Body of pancreas (tissue), 4 donors: ENCODE data around the gene PCSK5. TPM values are rescaled to one million over a fixed set of nuclear protein-coding genes. Genes with fewer than 3 reads are reported as not detected.

Source experiments
- ATAC-seq: fragments of 150-250 bp; one replicate; pipeline ENCODE4 v1.9.1; 2016
- DNase-seq, 4 donors: peaks; one replicate each; pipeline ENCODE4 v3.0.0-alpha.2; 2019
- H3K27ac ChIP-seq, 4 donors: fragments of 200-600 bp; sonication (generic); 1 replicate in 3 of 4; 2 replicates in 1 of 4; pipeline versions ENCODE4 v1.5.1 to v1.6.1; 2016 to 2019; ENCODE audit warnings: mild to moderate bottlenecking in 1 of 4, mixed read lengths in 1 of 4, moderate library complexity in 1 of 4
- H3K27me3 ChIP-seq, 2 donors: fragments of 200-600 bp; sonication (generic); one replicate each; pipeline ENCODE4 v1.6.0; 2016; ENCODE audit warnings: mild to moderate bottlenecking in 1 of 2
- H3K36me3 ChIP-seq, 2 donors: fragments of 200-600 bp; sonication (generic); replicated peaks in 1 of 2; 2 replicates each; pipeline ENCODE4 v1.5.1; 2016; ENCODE audit warnings: low read depth in 2 of 2; ENCODE audit not compliant: insufficient read depth in 1 of 2
- H3K4me1 ChIP-seq: fragments of 200-600 bp; sonication (generic); one replicate; pipeline ENCODE4 v1.6.0; 2016
- H3K4me3 ChIP-seq, 2 donors: fragments of 200-600 bp; sonication (generic); 1 replicate in 1 of 2; 2 replicates in 1 of 2; pipeline ENCODE4 v1.5.1; 2016 to 2019
- H3K9me3 ChIP-seq, 3 donors: fragments of 200-600 bp; sonication (generic); 1 replicate in 2 of 3; 2 replicates in 1 of 3; pipeline ENCODE4 v1.5.1; 2016
- CTCF ChIP-seq, 7 experiments: fragments of 450-650 bp in 4 of 7; fragments of 200-600 bp in 3 of 7; sonication (generic) in 3 of 7; IDR thresholded peaks; one replicate each; pipeline ENCODE4 v1.5.1; 2016 to 2019; ENCODE audit warnings: antibody characterized with exemption in 7 of 7
- POLR2A ChIP-seq, 3 donors: fragments of 450-650 bp; IDR thresholded peaks; one replicate each; pipeline ENCODE4 v1.6.1; 2016; ENCODE audit warnings: antibody characterized with exemption in 3 of 3, mild to moderate bottlenecking in 2 of 3
- WGBS, 2 donors: methylation state at CpG; one replicate each; pipeline ENCODE4 v1.1.5; 2017; 5-methylcytosine and 5-hydroxymethylcytosine counted together
- intact Hi-C: fragments of 100-400 bp; cut with DNase I; formaldehyde crosslinking; loops from one replicate; pipeline ENCODE4 v1.15.1; 2023
- total RNA-seq, 2 donors: library from RNA; depleted of rRNA; stranded (reverse); fragments of >200 nt; gene quantifications; one replicate each; pipeline ENCODE4 v1.1.0, GENCODE V29; 2016

Gene PCSK5
- total RNA-seq, 2 donors from 2014 or later: 11.2 to 12.2 TPM

- Histone ChIP-seq H3K9me3 (no peaks in the 10 kb centered on the region), H3K27me3 (no peaks in the 10 kb centered on the region), H3K27ac (no peak overlapping the region), H3K36me3 (no peaks in the 10 kb centered on the region), H3K4me3 (no peak overlapping the region), H3K4me1 (peaks cover 5% of the 10 kb centered on the region)
- DNase-seq (no peak), ATAC-seq (no peak)
- intact Hi-C loops: no loop called here
- WGBS, 2 donors: 91 to 92% methylated on average over 1 to 2 of the region's 2 CpGs
- no peak for TF ChIP-seq CTCF (IDR thresholded peaks at IDR 0.05)
- TF ChIP-seq POLR2A (IDR thresholded peaks at IDR 0.05): no peak
Measured at GRCh38 chr9:76227156-76227555, 336.7 kb downstream of the PCSK5 start.

GRCh38 chr9:76231001-76231400 lies 340.5 kb downstream of the PCSK5 start:
- H3K27me3 ChIP-seq: no peaks in the 10 kb centered on the region
- no peaks in the 10 kb centered on the region for H3K36me3 ChIP-seq
- no peaks in the 10 kb centered on the region for H3K9me3 ChIP-seq
- intact Hi-C loops: no loop called here
- no peak overlapping the region for H3K4me3 ChIP-seq
- WGBS, 2 donors: 87 to 89% methylated on average over 5 of the region's 5 CpGs
- no peaks in the 10 kb centered on the region for H3K4me1 ChIP-seq
- TF ChIP-seq CTCF (IDR thresholded peaks at IDR 0.05) (no peak), POLR2A (IDR thresholded peaks at IDR 0.05) (no peak)
- ATAC-seq: no peak
- H3K27ac ChIP-seq: no peak overlapping the region
- DNase-seq: no peak

GRCh38 chr9:76232861-76233489 lies 342.5 kb downstream of the PCSK5 start:
- DNase-seq (no peak), ATAC-seq (no peak)
- 82 to 84% methylated on average over 7 of the region's 7 CpGs for WGBS, 2 donors
- H3K36me3 ChIP-seq: no peaks in the 10 kb centered on the region
- TF ChIP-seq POLR2A (IDR thresholded peaks at IDR 0.05) (no peak), CTCF (IDR thresholded peaks at IDR 0.05) (no peak)
- no peaks in the 10 kb centered on the region for H3K4me1 ChIP-seq
- intact Hi-C loops: no loop called here
- no peak overlapping the region for H3K4me3 ChIP-seq
- no peaks in the 10 kb centered on the region for H3K27me3 ChIP-seq
- no peaks in the 10 kb centered on the region for H3K9me3 ChIP-seq
- H3K27ac ChIP-seq: no peak overlapping the region

GRCh38 chr9:76240578-76240977 lies 350.1 kb downstream of the PCSK5 start:
- ATAC-seq (no peak), DNase-seq (no peak)
- H3K9me3 ChIP-seq: no peaks in the 10 kb centered on the region
- H3K27me3 ChIP-seq: no peaks in the 10 kb centered on the region
- H3K4me3 ChIP-seq: no peak overlapping the region
- no peaks in the 10 kb centered on the region for H3K36me3 ChIP-seq
- no peak overlapping the region for H3K27ac ChIP-seq
- WGBS, 2 donors: 74 to 78% methylated on average over 1 of the region's 1 CpG
- no peak for TF ChIP-seq CTCF (IDR thresholded peaks at IDR 0.05)
- no peak for TF ChIP-seq POLR2A (IDR thresholded peaks at IDR 0.05)
- intact Hi-C loops: no loop called here
- H3K4me1 ChIP-seq: no peaks in the 10 kb centered on the region

- ATAC-seq: no peak
- H3K27ac ChIP-seq: no peak overlapping the region
- DNase-seq: no peak
- H3K4me3 ChIP-seq: no peak overlapping the region
- H3K9me3 ChIP-seq: no peaks in the 10 kb centered on the region
- intact Hi-C loops: no loop called here
- 87 to 94% methylated on average over 1 of the region's 1 CpG for WGBS, 2 donors
- no peaks in the 10 kb centered on the region for H3K36me3 ChIP-seq
- no peaks in the 10 kb centered on the region for H3K4me1 ChIP-seq
- no peaks in the 10 kb centered on the region for H3K27me3 ChIP-seq
- TF ChIP-seq POLR2A (IDR thresholded peaks at IDR 0.05): no peak
- no peak for TF ChIP-seq CTCF (IDR thresholded peaks at IDR 0.05)
Measured at GRCh38 chr9:76245518-76245917, 355.0 kb downstream of the PCSK5 start.
